HFF-Myc (cell line): ENCODE data around the gene P2RY11.
A peak's percentile ranks its signal among the peaks of the same experiment; 100 is the strongest.

Experiments used
- DNase-seq: peaks from one replicate; pipeline ENCODE4 v3.0.0-alpha.2; 2011; ENCODE audit warnings: low read depth; ENCODE audit errors: extremely low read depth
- H3K4me3 ChIP-seq: replicated peaks from 2 replicates; pipeline ENCODE4 v1.5.1; 2011; ENCODE audit warnings: low read depth, mild to moderate bottlenecking, control low read depth, low read length
- TF ChIP-seq, protein P1 (sequence below): IDR thresholded peaks from 2 replicates; pipeline ENCODE4 v1.5.1; 2012; ENCODE audit warnings: mild to moderate bottlenecking, low read depth, low read length, control low read depth; ENCODE audit errors: missing control alignments

Gene P2RY11, protein sequence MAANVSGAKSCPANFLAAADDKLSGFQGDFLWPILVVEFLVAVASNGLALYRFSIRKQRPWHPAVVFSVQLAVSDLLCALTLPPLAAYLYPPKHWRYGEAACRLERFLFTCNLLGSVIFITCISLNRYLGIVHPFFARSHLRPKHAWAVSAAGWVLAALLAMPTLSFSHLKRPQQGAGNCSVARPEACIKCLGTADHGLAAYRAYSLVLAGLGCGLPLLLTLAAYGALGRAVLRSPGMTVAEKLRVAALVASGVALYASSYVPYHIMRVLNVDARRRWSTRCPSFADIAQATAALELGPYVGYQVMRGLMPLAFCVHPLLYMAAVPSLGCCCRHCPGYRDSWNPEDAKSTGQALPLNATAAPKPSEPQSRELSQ

DNA sequence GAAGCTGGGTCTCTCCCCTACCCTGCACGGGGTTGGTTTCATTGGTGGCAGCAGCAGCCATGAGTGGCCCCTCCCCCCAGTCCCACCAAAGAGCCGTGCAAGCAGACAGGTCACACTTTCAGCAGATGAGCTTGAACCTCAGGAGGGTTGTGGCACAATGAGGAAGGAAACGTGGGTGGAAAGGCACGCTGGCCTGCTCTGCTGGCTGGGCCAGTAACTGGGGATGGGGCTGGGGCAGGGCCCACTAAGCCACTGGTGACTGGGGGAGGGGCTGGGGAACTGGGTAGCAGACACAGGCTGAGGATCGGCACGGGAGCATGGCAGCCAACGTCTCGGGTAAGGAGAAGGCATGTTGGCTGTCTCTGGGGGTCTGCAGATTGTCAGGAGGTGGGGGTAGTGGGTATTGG, at the start of gene P2RY11:
Gene P2RY11, plus strand, starts transcription at position 289 of the 407 bp plus-strand sequence. Its CDS starts 29 bp downstream, at position 318.
- DNase-seq: no peak
- H3K4me3 ChIP-seq: no peak within 1 kb of the TSS

DNA sequence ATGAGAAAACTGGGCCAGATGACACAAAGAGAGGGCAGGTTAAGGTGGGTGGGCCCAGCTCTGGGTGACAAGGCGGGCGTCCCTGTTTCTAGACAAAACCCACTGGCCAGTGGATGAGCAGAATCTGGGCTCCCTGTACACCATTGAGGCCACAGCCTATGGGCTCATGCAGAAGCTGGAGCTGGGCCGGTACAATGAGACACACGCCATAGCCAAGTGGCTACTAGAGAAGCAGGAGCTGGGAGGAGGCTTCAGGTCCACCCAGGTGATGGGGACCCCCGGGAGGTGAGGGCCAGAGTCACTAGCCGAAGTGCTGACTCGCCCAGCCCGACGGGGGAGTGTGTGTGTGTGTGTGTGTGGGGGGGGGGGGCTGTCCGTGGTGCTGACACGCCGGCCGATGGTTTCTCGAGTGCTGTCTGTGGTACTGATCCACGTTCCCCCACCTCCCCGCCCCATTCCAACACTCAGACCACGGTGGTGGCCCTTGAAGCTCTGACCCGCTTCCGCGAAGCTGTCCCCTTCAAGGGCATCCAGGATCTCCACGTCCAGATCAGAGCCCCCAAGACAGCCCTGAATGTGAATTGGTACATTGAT, 49.7 kb upstream of the P2RY11 start:
- H3K4me3 ChIP-seq: no peak overlapping the region
- TF ChIP-seq, protein P1, sequence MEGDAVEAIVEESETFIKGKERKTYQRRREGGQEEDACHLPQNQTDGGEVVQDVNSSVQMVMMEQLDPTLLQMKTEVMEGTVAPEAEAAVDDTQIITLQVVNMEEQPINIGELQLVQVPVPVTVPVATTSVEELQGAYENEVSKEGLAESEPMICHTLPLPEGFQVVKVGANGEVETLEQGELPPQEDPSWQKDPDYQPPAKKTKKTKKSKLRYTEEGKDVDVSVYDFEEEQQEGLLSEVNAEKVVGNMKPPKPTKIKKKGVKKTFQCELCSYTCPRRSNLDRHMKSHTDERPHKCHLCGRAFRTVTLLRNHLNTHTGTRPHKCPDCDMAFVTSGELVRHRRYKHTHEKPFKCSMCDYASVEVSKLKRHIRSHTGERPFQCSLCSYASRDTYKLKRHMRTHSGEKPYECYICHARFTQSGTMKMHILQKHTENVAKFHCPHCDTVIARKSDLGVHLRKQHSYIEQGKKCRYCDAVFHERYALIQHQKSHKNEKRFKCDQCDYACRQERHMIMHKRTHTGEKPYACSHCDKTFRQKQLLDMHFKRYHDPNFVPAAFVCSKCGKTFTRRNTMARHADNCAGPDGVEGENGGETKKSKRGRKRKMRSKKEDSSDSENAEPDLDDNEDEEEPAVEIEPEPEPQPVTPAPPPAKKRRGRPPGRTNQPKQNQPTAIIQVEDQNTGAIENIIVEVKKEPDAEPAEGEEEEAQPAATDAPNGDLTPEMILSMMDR: no peak
- DNase-seq: no peak

More for the DNA sequence above, at the start of gene P2RY11:
- TF ChIP-seq, protein P1: no peak

DNA sequence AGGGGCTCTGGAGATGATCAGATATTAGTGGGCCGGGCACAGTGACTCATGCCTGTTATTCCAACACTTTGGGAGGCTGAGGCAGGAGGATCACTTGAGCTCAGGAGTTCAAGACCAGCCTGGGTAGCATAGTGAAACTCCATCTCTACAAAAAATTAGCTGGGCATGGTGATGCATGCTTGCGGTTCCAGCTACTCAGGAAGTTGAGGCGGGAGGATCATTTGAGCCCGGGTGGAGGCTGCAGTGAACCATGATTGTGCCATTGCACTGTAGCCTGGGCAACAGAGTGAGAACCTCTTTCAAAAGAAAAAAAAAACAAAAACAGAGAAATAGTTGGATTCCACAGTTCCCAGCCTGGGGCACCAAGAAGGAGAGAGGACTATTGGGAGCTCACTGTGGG, 43.3 kb upstream of the P2RY11 start:
- H3K4me3 ChIP-seq: no peak overlapping the region
- TF ChIP-seq, protein P1: no peak
- DNase-seq: no peak

DNA sequence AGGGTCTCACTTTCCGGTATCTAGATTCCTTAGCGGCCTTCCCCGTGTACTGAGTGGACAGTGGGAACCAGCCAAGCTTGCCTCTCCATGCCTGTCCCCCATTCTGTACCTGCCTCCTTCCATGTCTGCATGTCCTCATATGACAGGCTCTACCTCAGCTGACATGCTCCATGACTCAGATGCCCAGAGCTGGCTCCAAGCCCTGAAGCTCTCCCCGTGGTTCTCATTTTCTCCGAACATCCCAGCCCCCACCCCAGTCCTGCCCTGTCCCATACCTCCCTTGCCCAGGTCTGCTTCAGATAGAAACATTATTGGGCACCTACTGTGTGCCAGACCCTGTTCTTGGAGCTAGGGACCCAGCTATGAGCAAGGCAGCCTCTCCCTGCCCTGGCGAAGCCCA, 42.4 kb upstream of the P2RY11 start:
- DNase-seq: no peak
- H3K4me3 ChIP-seq: no peak overlapping the region
- TF ChIP-seq, protein P1: no peak

DNA sequence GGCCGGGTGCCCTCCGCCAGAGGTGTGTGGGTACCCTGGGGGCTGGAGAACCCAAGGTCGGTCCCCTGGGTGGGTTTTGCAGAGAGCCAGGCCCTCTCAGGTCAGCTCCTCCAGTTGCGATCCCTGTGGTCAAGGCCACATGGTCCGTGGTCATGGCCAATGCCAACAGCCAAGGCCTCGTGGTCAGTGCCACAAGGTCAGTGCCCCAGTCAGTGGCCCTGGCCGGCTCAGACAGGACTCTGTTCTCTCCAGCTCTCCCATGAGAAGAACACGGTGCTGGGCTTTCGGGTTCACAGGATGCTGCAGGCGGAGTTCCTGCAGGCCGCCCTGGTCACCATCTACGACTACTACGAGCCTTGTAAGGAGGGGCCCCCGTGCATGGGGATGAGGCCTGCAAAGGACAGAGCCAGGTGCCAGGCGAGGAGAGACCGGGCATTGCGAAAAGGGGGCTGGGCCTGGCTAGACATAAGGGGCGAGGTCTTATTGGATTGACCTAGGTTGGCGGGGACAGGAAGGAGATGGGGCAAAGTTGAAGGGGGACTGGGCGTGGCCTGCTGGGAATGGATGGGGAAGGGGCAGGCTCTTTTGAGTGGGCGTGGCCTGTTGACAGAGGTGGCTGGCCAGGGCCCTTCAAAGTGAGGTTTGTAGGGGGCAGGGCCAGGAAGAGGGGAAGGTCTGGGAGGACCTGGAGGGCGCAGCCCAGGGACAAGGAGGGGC, 40.6 kb upstream of the P2RY11 start:
- no peak overlapping the region for H3K4me3 ChIP-seq
- no peak for DNase-seq
- TF ChIP-seq, protein P1: no peak

DNA sequence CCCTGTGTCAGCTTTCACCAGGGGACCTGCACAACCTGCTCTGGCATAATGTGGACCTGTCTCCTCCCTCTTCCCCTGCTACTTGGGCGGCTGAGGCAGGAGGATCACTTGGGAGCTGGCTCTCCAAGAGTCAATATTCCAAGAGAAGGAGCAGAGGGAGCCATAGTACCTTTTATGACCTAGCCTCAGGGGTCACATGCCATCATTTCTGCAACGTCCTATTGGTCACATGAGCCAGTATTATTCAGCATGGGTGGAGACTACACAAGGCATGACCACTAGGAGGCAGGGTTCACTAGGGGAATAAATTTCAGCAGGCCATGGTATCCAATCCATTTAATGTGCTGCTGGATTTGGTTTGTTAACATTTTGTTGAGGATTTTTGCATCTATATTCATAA, 37.3 kb upstream of the P2RY11 start:
- TF ChIP-seq, protein P1: peak; percentile 54
- no peak for DNase-seq
- H3K4me3 ChIP-seq: no peak overlapping the region
